ENCODE measurements around the gene GNAI2. TPM values are rescaled to one million over a fixed set of nuclear protein-coding genes. Genes with fewer than 3 reads are reported as not detected.

The GNAI2 gene
- total and polyA plus RNA-seq, 2 donors (not counting 3 experiments of a cell fraction or from before 2014, with no cell fraction given) = 767 to 1,875 TPM

DNA sequence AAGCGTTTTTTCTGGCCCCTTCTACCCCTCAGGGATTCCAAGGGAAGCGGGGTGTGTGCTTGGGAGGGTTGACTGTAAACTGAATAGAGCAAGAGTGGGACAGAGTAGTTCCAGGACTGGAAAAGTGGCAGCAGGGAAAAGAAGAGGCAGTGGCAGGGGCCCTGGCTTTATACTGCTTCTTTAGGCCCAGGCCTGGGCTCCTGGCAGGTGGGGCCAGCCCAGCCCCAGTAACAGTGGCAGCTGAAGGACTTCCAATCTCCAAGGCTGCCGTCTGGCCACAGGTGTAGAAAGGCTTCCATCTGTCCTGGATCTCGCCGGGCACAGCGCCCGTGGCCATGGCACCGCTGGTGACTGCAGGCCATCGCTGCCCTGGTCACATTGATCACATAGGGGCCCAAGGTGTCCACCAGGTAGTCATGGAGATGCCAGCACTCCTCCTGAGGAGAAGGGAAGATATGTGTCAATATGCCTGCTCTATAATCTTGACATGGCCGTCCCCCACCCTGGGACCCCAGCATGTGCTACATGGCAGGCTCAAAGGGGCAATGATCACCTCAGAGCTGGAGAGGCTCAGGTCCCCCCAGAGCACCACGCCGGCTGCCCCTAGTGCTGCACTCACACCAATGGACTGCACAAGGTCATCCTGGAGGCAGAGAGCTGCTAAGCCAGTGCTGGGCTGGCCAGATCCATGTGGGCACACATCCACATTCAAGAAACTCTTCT is 57.2 kb downstream of the GNAI2 start:
- H3K4me2 ChIP-seq (ENCODE audit: insufficient read depth, low read length) = peak overlapping the region; percentile 26
- no peaks in the 10 kb centered on the region for H3K9me1 ChIP-seq (replicated peaks; ENCODE audit: control insufficient read depth, extremely low read depth, insufficient read depth, low read length)
- DNase-seq (ENCODE audit: low read depth, low spot score) (no peak), FAIRE-seq (no peak)
- H4K20me1 ChIP-seq (replicated peaks; ENCODE audit: control insufficient read depth, extremely low read depth, insufficient read depth, low read length) = no peaks in the 10 kb centered on the region
- H3K4me3 ChIP-seq (replicated peaks in 1 of 3; ENCODE audit: insufficient read depth in 1 of 3, low read depth in 1 of 3, low read length in 3 of 3) = no peak overlapping the region
- CTCF ChIA-PET = interaction anchor here (2.4 kb wide), 1 partner anchor 31 kb away, joined by 18 read pairs; no protein-coding TSS in a partner anchor
- POLR2A ChIA-PET = no interaction called here
- dilution Hi-C loops (cut with MboI; ENCODE audit: extremely low pct_ligation_motif_present, low sequenced_read_pairs) (no loop called here), intact Hi-C loops (cut with micrococcal nuclease) (no loop called here)
- peaks cover 27% of the 10 kb centered on the region for H3K79me2 ChIP-seq (ENCODE audit: control insufficient read depth, insufficient read depth, low read length)
- H3K9ac ChIP-seq (replicated peaks; ENCODE audit: extremely low read depth, insufficient read depth, low read length) = peak overlapping the region; percentile 16
- H3K36me3 ChIP-seq (ENCODE audit: control insufficient read depth in 2 of 2, extremely low read depth in 1 of 2, insufficient read depth in 2 of 2, low read length in 2 of 2) = peaks cover 1 to 19% of the 10 kb centered on the region in 2 experiments
- no peaks in the 10 kb centered on the region for H3K27me3 ChIP-seq (ENCODE audit: control insufficient read depth in 2 of 2, insufficient read depth in 2 of 2, low read length in 2 of 2)
- peaks cover 14% of the 10 kb centered on the region for H3K4me1 ChIP-seq (ENCODE audit: control insufficient read depth, extremely low read depth, insufficient read depth, low read length)
- H3K27ac ChIP-seq (ENCODE audit: insufficient read depth, low read depth, low read length) = peak overlapping the region; percentile 4
- H2AFZ ChIP-seq (ENCODE audit: low read depth, low read length) = peak overlapping the region; percentile 47
- no peaks in the 10 kb centered on the region for H3K9me3 ChIP-seq (replicated peaks; ENCODE audit: control insufficient read depth, insufficient read depth, low read length)
- TF ChIP-seq CTCF (IDR thresholded peaks at IDR 0.05; ENCODE audit: extremely low read depth in 1 of 2, insufficient read depth in 1 of 2, low read depth in 1 of 2, low read length in 2 of 2) (no peak), MAX (IDR thresholded peaks at IDR 0.05; ENCODE audit: insufficient read depth, insufficient read length) (no peak), JUN (IDR thresholded peaks at IDR 0.05; ENCODE audit: borderline replicate concordance, insufficient read depth, insufficient read length, low read depth) (no peak), MYC (IDR thresholded peaks at IDR 0.05; ENCODE audit: low read depth, low read length) (no peak), POLR2A (IDR thresholded peaks at IDR 0.05; ENCODE audit: low read depth, low read length) (no peak), EZH2 (IDR thresholded peaks at IDR 0.05; ENCODE audit: borderline replicate concordance, low read depth, low read length, severe bottlenecking) (no peak), GATA2 (IDR thresholded peaks at IDR 0.05; ENCODE audit: insufficient read depth, insufficient read length, low read depth, low read length) (no peak), POLR2AphosphoS5 (IDR thresholded peaks at IDR 0.05; ENCODE audit: insufficient read depth, low read depth, low read length) (no peak), FOS (IDR thresholded peaks at IDR 0.05; ENCODE audit: borderline replicate concordance, insufficient read depth, low read length) (no peak)
- no TSS peak for BruUV-seq (replicated peaks)

Data from endothelial cell of umbilical vein (primary cell).